ENCODE measurements around the gene TNFAIP8L1.
"Not testable (repeated sequence)": the region's sequence is repeated elsewhere in the genome, so short reads cannot be mapped to it uniquely, and the experiment has no call there.

The TNFAIP8L1 gene

GRCh38 chr19:4638828-4639530 is at the start of gene TNFAIP8L1:
TSS of gene TNFAIP8L1 (plus strand) at chr19:4639516. CDS start at chr19:4651870, 12,354 bp downstream.
- peak; percentile 98 for DNase-seq

- no peak for DNase-seq
Measured at GRCh38 chr19:4589579-4590410, 49.5 kb upstream of the TNFAIP8L1 start.

- DNase-seq = no peak
Measured at GRCh38 chr19:4590559-4590958, 48.8 kb upstream of the TNFAIP8L1 start.

- no peak for DNase-seq
Measured at GRCh38 chr19:4591320-4591719, 48.0 kb upstream of the TNFAIP8L1 start.

- no peak for DNase-seq
Measured at GRCh38 chr19:4592445-4592844, 46.9 kb upstream of the TNFAIP8L1 start.

- no peak for DNase-seq
Measured at GRCh38 chr19:4593409-4593851, 45.9 kb upstream of the TNFAIP8L1 start.

- DNase-seq = no peak
Measured at GRCh38 chr19:4594201-4594600, 45.1 kb upstream of the TNFAIP8L1 start.

GRCh38 chr19:4595158-4595557 is 44.2 kb upstream of the TNFAIP8L1 start:
- DNase-seq = not testable (repeated sequence)

- DNase-seq = no peak
Measured at GRCh38 chr19:4596033-4596904, 43.0 kb upstream of the TNFAIP8L1 start.

GRCh38 chr19:4597278-4597974 is 41.9 kb upstream of the TNFAIP8L1 start:
- no peak for DNase-seq

- DNase-seq = no peak
Measured at GRCh38 chr19:4597975-4598671, 41.2 kb upstream of the TNFAIP8L1 start.

- DNase-seq = no peak
Measured at GRCh38 chr19:4598712-4599111, 40.6 kb upstream of the TNFAIP8L1 start.

GRCh38 chr19:4600082-4600481 is 39.2 kb upstream of the TNFAIP8L1 start:
- no peak for DNase-seq

GRCh38 chr19:4600893-4601292 is 38.4 kb upstream of the TNFAIP8L1 start:
- DNase-seq = no peak

GRCh38 chr19:4602173-4602788 is 37.0 kb upstream of the TNFAIP8L1 start:
- DNase-seq = no peak

GRCh38 chr19:4602915-4603314 is 36.4 kb upstream of the TNFAIP8L1 start:
- DNase-seq = no peak

GRCh38 chr19:4604912-4605311 is 34.4 kb upstream of the TNFAIP8L1 start:
- no peak for DNase-seq

- DNase-seq = no peak
Measured at GRCh38 chr19:4606181-4606580, 33.1 kb upstream of the TNFAIP8L1 start.

- no peak for DNase-seq
Measured at GRCh38 chr19:4606921-4607678, 32.2 kb upstream of the TNFAIP8L1 start.

GRCh38 chr19:4609878-4610511 is 29.3 kb upstream of the TNFAIP8L1 start:
- DNase-seq = no peak

All from NK-92 treated with Interleukin-12 subunit alpha and Interleukin-12 subunit beta, amount 100 ng/mL, for 24 hours (cell line).